Umbilical cord (tissue), 2 donors: ENCODE measurements around the gene CAVIN1. TPM values are rescaled to one million over a fixed set of nuclear protein-coding genes. Genes with fewer than 3 reads are reported as not detected.
"Not testable (repeated sequence)": the region's sequence is repeated elsewhere in the genome, so short reads cannot be mapped to it uniquely, and the experiment has no call there.

Experiments
- DNase-seq: peaks from one replicate; pipeline ENCODE4 v3.0.0-alpha.2; 2015; ENCODE audit warnings: low spot score
- total RNA-seq: library from RNA; depleted of rRNA; stranded (reverse); fragments of >200 nt; gene quantifications from one replicate; pipeline ENCODE4 v1.2.3, GENCODE V29; 2014; ENCODE audit warnings: low replicate concordance; ENCODE audit not compliant: insufficient read depth

The CAVIN1 gene
- total RNA-seq, result 759 TPM

- DNase-seq, result peak; percentile 99
Measured at GRCh38 chr17:42422958-42423712, at the start of gene CAVIN1. TSS of gene CAVIN1 (minus strand) at chr17:42423256. CDS start at chr17:42423097, 159 bp downstream.

- DNase-seq, result peak; percentile 30
Measured at GRCh38 chr17:42467889-42468288, 44.8 kb upstream of the CAVIN1 start.

- DNase-seq, result no peak
Measured at GRCh38 chr17:42463976-42464400, 40.9 kb upstream of the CAVIN1 start.

GRCh38 chr17:42460371-42460770, 37.3 kb upstream of the CAVIN1 start:
- no peak for DNase-seq

- peak; percentile 74 for DNase-seq
Measured at GRCh38 chr17:42459801-42460281, 36.8 kb upstream of the CAVIN1 start.

GRCh38 chr17:42459256-42459800, 36.3 kb upstream of the CAVIN1 start:
- DNase-seq, result peak; percentile 75

GRCh38 chr17:42458497-42459255, 35.6 kb upstream of the CAVIN1 start, which contains the start of gene ATP6V0A1:
TSS of gene ATP6V0A1 (plus strand) at chr17:42458878. CDS start at chr17:42460895, 2,017 bp downstream.
- peak; percentile 90 for DNase-seq

- peak; percentile 32 for DNase-seq
Measured at GRCh38 chr17:42457107-42457792, 34.2 kb upstream of the CAVIN1 start.

GRCh38 chr17:42456223-42457106, 33.4 kb upstream of the CAVIN1 start:
- peak; percentile 74 for DNase-seq

GRCh38 chr17:42454987-42455386, 31.9 kb upstream of the CAVIN1 start:
- DNase-seq, result not testable (repeated sequence)

GRCh38 chr17:42453439-42453838, 30.4 kb upstream of the CAVIN1 start:
- DNase-seq, result no peak

- not testable (repeated sequence) for DNase-seq
Measured at GRCh38 chr17:42451270-42451669, 28.2 kb upstream of the CAVIN1 start.

GRCh38 chr17:42449838-42450237, 26.8 kb upstream of the CAVIN1 start:
- not testable (repeated sequence) for DNase-seq

- not testable (repeated sequence) for DNase-seq
Measured at GRCh38 chr17:42449176-42449575, 26.1 kb upstream of the CAVIN1 start.

GRCh38 chr17:42442196-42442565, 19.1 kb upstream of the CAVIN1 start:
- no peak for DNase-seq

- DNase-seq, result no peak
Measured at GRCh38 chr17:42441371-42442195, 18.5 kb upstream of the CAVIN1 start.

GRCh38 chr17:42438600-42439567, 15.8 kb upstream of the CAVIN1 start:
- no peak for DNase-seq

- DNase-seq, result peak; percentile 81
Measured at GRCh38 chr17:42436391-42436790, 13.3 kb upstream of the CAVIN1 start.
